Colonic mucosa (tissue), 4 donors: Measurements from ENCODE around the gene KRTAP19-4. TPM values are rescaled to one million over a fixed set of nuclear protein-coding genes. Genes with fewer than 3 reads are reported as not detected.

Experiments
- DNase-seq: peaks from one replicate; pipeline ENCODE4 v3.0.0-alpha.2; 2020
- H3K27ac ChIP-seq: fragments of 200-600 bp; one replicate; pipeline ENCODE4 v1.8.0; 2021
- H3K27me3 ChIP-seq: fragments of 200-600 bp; one replicate; pipeline ENCODE4 v1.8.0; 2021
- H3K36me3 ChIP-seq: fragments of 200-600 bp; one replicate; pipeline ENCODE4 v1.8.0; 2021
- H3K4me1 ChIP-seq: fragments of 200-600 bp; one replicate; pipeline ENCODE4 v1.8.0; 2021; ENCODE audit warnings: mild to moderate bottlenecking
- H3K4me3 ChIP-seq: fragments of 200-600 bp; one replicate; pipeline ENCODE4 v1.8.0; 2021
- H3K9ac ChIP-seq, 2 donors: one replicate each; pipeline ENCODE4 v1.7.0; 2013; ENCODE audit warnings: control low read depth in 2 of 2, low read depth in 2 of 2, low read length in 2 of 2
- H3K9me3 ChIP-seq: fragments of 200-600 bp; one replicate; pipeline ENCODE4 v1.8.0; 2021
- CTCF ChIP-seq: fragments of 200-600 bp; IDR thresholded peaks from one replicate; pipeline ENCODE4 v1.8.0; 2022; ENCODE audit warnings: antibody characterized with exemption, mild to moderate bottlenecking
- intact Hi-C: fragments of 100-400 bp; cut with DNase I; formaldehyde crosslinking; loops from one replicate; pipeline ENCODE4 v1.14.1; 2022
- total RNA-seq, 2 donors: library from RNA; stranded (reverse); fragmentation: NEBNext Ultra II Directional in 1 of 2; extraction: Animal tissue kit (Norgen Biotek cat#: 25700) in 1 of 2; gene quantifications; one replicate each; pipeline ENCODE4 v1.2.1, GENCODE V29; 2021
- donor health status: healthy.
- donor health status: DM: no; HTN: no; CAD: no.
- donor health status: DM: no; HTN: no; CAD: no.

The KRTAP19-4 gene
- total RNA-seq, 2 donors from 2014 or later: not detected

- no peak for DNase-seq
- H3K4me1 ChIP-seq: no peaks in the 10 kb centered on the region
- intact Hi-C loops: no loop called here
- H3K9ac ChIP-seq: no peak overlapping the region
- H3K27me3 ChIP-seq: no peaks in the 10 kb centered on the region
- H3K36me3 ChIP-seq: no peaks in the 10 kb centered on the region
- no peak for TF ChIP-seq CTCF
- no peak overlapping the region for H3K27ac ChIP-seq
- H3K9me3 ChIP-seq: no peaks in the 10 kb centered on the region
- no peak overlapping the region for H3K4me3 ChIP-seq
Measured at GRCh38 chr21:30447056-30447455, 49.9 kb downstream of the KRTAP19-4 start.

Other genes starting within 250 kb of the KRTAP19-4 start
- not detected for gene KRTAP24-1, start 214.2 kb downstream of the KRTAP19-4 start, total RNA-seq
- not detected for gene KRTAP25-1, start 207.7 kb downstream of the KRTAP19-4 start, total RNA-seq
- gene KRTAP26-1, start 176.8 kb downstream of the KRTAP19-4 start, total RNA-seq: not detected
- not detected for gene KRTAP27-1, start 159.5 kb downstream of the KRTAP19-4 start, total RNA-seq
- not detected for gene KRTAP23-1, start 148.6 kb downstream of the KRTAP19-4 start, total RNA-seq
- gene KRTAP13-2, start 124.9 kb downstream of the KRTAP19-4 start, total RNA-seq: 1 to 10 TPM; 2.3 to 6.0 TPM
- gene KRTAP13-1, start 101.1 kb downstream of the KRTAP19-4 start, total RNA-seq: not detected
- not detected for gene KRTAP13-3, start 71.2 kb downstream of the KRTAP19-4 start, total RNA-seq
- gene KRTAP13-4, start 66.9 kb downstream of the KRTAP19-4 start, total RNA-seq: not detected
- gene KRTAP15-1, start 56.9 kb downstream of the KRTAP19-4 start, total RNA-seq: not detected
- not detected for gene KRTAP19-1, start 16.8 kb downstream of the KRTAP19-4 start, total RNA-seq
- not detected for gene KRTAP19-2, start 9.7 kb downstream of the KRTAP19-4 start, total RNA-seq
- gene KRTAP19-3, start 5.2 kb downstream of the KRTAP19-4 start, total RNA-seq: not detected
- gene KRTAP19-5, start 5.0 kb upstream of the KRTAP19-4 start, total RNA-seq: not detected
- not detected for gene KRTAP19-6, start 44.7 kb upstream of the KRTAP19-4 start, total RNA-seq
- gene KRTAP19-7, start 64.1 kb upstream of the KRTAP19-4 start, total RNA-seq: not detected
- not detected for gene KRTAP22-2, start 93.2 kb upstream of the KRTAP19-4 start, total RNA-seq
- not detected for gene KRTAP6-3, start 95.3 kb upstream of the KRTAP19-4 start, total RNA-seq
- not detected for gene KRTAP6-2, start 101.7 kb upstream of the KRTAP19-4 start, total RNA-seq
- not detected for gene KRTAP22-1, start 103.9 kb upstream of the KRTAP19-4 start, total RNA-seq
- gene KRTAP6-1, start 116.8 kb upstream of the KRTAP19-4 start, total RNA-seq: not detected
- not detected for gene KRTAP20-1, start 119.3 kb upstream of the KRTAP19-4 start, total RNA-seq
- not detected for gene KRTAP20-4, start 123.5 kb upstream of the KRTAP19-4 start, total RNA-seq
- not detected for gene KRTAP20-2, start 138.0 kb upstream of the KRTAP19-4 start, total RNA-seq
- gene KRTAP20-3, start 145.7 kb upstream of the KRTAP19-4 start, total RNA-seq: not detected
- not detected for gene KRTAP21-3, start 221.6 kb upstream of the KRTAP19-4 start, total RNA-seq